Lower leg skin (tissue), 4 donors: Measurements from ENCODE around the gene ABLIM1. TPM values are rescaled to one million over a fixed set of nuclear protein-coding genes. Genes with fewer than 3 reads are reported as not detected.
A peak's percentile ranks its signal among the peaks of the same experiment; 100 is the strongest.

Source experiments
- DNase-seq, 2 donors: peaks; one replicate each; pipeline ENCODE4 v3.0.0-alpha.2; 2019; ENCODE audit warnings: low spot score in 2 of 2
- H3K4me3 ChIP-seq: fragments of 200-600 bp; sonication (generic); 2 replicates; pipeline ENCODE4 v1.5.1; 2017; ENCODE audit warnings: mild to moderate bottlenecking, low read depth; ENCODE audit not compliant: poor library complexity, severe bottlenecking
- CTCF ChIP-seq, 3 donors: fragments of 450-650 bp; IDR thresholded peaks; one replicate each; pipeline ENCODE4 v1.5.1; 2016; ENCODE audit warnings: antibody characterized with exemption in 3 of 3, mild to moderate bottlenecking in 3 of 3, moderate library complexity in 2 of 3
- POLR2A ChIP-seq, 2 donors: fragments of 450-650 bp; IDR thresholded peaks; one replicate each; pipeline ENCODE4 v1.6.1; 2016 to 2017; ENCODE audit warnings: antibody characterized with exemption in 2 of 2, mild to moderate bottlenecking in 1 of 2, moderate library complexity in 1 of 2
- WGBS, 2 donors: methylation state at CpG; one replicate each; pipeline ENCODE4 v1.1.5; 2018; 5-methylcytosine and 5-hydroxymethylcytosine counted together
- intact Hi-C: fragments of 100-400 bp; cut with DNase I; formaldehyde crosslinking; loops from one replicate; pipeline ENCODE4 v1.15.0; 2023; ENCODE audit warnings: low total_unique reads
- total RNA-seq, 4 donors: library from RNA; depleted of rRNA; stranded (reverse); fragments of >200 nt; gene quantifications; one replicate each; pipeline ENCODE4 v1.1.0, GENCODE V29; 2016

The ABLIM1 gene
- total RNA-seq, 4 donors from 2014 or later, result 171 to 258 (median 209) TPM

GRCh38 chr10:114543456-114543855 lies 114.6 kb downstream of the ABLIM1 start:
- intact Hi-C loops, result no loop called here
- TF ChIP-seq CTCF (IDR thresholded peaks at IDR 0.05) (no peak), POLR2A (IDR thresholded peaks at IDR 0.05) (no peak)
- no peak for DNase-seq
- 62 to 75% methylated on average over 8 of the region's 8 CpGs for WGBS, 2 donors
- H3K4me3 ChIP-seq, result no peak overlapping the region

- intact Hi-C loops, result no loop called here
- 87 to 90% methylated on average over 2 of the region's 2 CpGs for WGBS, 2 donors
- TF ChIP-seq POLR2A (IDR thresholded peaks at IDR 0.05) (no peak), CTCF (IDR thresholded peaks at IDR 0.05) (no peak)
- H3K4me3 ChIP-seq, result no peak overlapping the region
- DNase-seq, result no peak
These were observed 115.7 kb downstream of the ABLIM1 start for GRCh38 chr10:114542373-114542772.

- intact Hi-C loops, result no loop called here
- DNase-seq, result no peak
- H3K4me3 ChIP-seq, result no peak overlapping the region
- TF ChIP-seq CTCF (IDR thresholded peaks at IDR 0.05), result no peak
- no peak for TF ChIP-seq POLR2A (IDR thresholded peaks at IDR 0.05)
- WGBS, 2 donors, result 60 to 76% methylated on average over 3 of the region's 3 CpGs
These were observed 116.3 kb downstream of the ABLIM1 start for GRCh38 chr10:114541797-114542160.

- peak; percentile 85 to 93 for DNase-seq
- intact Hi-C loops, result no loop called here
These were observed 116.8 kb downstream of the ABLIM1 start for GRCh38 chr10:114541081-114541796.

GRCh38 chr10:114540236-114540635 lies 117.8 kb downstream of the ABLIM1 start:
- H3K4me3 ChIP-seq, result no peak overlapping the region
- intact Hi-C loops, result no loop called here
- no peak for DNase-seq
- TF ChIP-seq CTCF (IDR thresholded peaks at IDR 0.05), result no peak
- TF ChIP-seq POLR2A (IDR thresholded peaks at IDR 0.05), result no peak
- WGBS, 2 donors, result 57 to 64% methylated on average over 8 of the region's 8 CpGs

More at GRCh38 chr10:114541081-114541796, 116.8 kb downstream of the ABLIM1 start:
- TF ChIP-seq CTCF (IDR thresholded peaks at IDR 0.05), result no peak
- no peak for TF ChIP-seq POLR2A (IDR thresholded peaks at IDR 0.05)
- no peak overlapping the region for H3K4me3 ChIP-seq
- WGBS, 2 donors, result 40 to 41% methylated on average over 14 of the region's 14 CpGs

- WGBS, 2 donors, result 93 to 95% methylated on average over 2 of the region's 2 CpGs
- TF ChIP-seq CTCF (IDR thresholded peaks at IDR 0.05), result no peak
- no peak for TF ChIP-seq POLR2A (IDR thresholded peaks at IDR 0.05)
- no peak for DNase-seq
- intact Hi-C loops, result no loop called here
- H3K4me3 ChIP-seq, result no peak overlapping the region
These were observed 118.5 kb downstream of the ABLIM1 start for GRCh38 chr10:114539623-114540022.
